GM23248 (cell line): ENCODE results near the gene GUCA2A.

Experiments used
- EZH2 ChIP-seq: fragments of 200-600 bp; sonication (generic); IDR thresholded peaks from 2 replicates; pipeline ENCODE4 v1.6.1; 2018; ENCODE audit warnings: antibody characterized with exemption, mild to moderate bottlenecking; ENCODE audit not compliant: insufficient read depth, poor library complexity, severe bottlenecking
- EZH2phosphoT487 ChIP-seq: fragments of 200-600 bp; sonication (generic); IDR thresholded peaks from 2 replicates; pipeline ENCODE4 v1.6.1; 2018; ENCODE audit warnings: antibody characterized with exemption, moderate library complexity, mild to moderate bottlenecking, low read depth; ENCODE audit not compliant: insufficient read depth

DNA sequence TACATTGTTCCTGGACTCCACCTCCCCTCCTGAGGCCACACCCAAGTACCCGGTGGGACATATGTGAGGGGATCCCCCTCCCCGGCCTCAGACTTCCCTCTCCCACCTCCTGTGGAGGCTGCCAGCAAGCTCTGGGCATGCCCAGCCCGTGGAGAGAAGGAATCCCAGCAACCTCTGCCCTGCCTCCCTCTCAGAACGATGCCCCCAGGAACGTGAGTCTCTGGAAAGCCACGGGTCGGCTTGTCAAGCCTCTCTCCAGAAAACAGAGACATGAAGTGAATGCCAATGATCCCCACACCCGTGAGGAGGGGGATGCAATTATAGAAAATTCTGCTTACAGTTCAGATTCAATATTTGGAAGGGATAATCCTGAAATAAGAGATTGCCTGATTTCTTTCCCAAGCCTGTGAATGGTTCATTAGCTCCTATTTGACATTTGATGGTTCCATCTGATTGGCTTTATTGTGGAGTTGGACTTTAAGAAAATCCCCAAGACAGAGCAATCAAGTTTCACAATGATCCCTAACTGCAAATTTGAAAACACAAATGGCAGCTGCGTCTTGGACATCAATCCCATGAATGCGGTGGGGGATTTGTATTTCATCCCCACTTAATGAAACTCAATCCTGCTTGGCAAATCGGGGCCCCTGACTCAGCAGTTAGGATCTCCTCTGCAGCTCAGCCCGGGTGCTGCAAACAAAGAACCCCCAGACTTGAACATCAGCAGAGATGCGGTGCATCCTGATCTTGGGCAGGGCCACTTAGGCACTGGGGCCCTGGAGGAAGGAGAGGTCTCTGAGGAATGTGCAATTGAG lies 20.4 kb downstream of the GUCA2A start:
- TF ChIP-seq EZH2 (no peak), EZH2phosphoT487 (no peak)
